ENCODE data around the gene LIPG.
"Not testable (repeated sequence)": the region's sequence is repeated elsewhere in the genome, so short reads cannot be mapped to it uniquely, and the experiment has no call there.

The LIPG gene

DNA sequence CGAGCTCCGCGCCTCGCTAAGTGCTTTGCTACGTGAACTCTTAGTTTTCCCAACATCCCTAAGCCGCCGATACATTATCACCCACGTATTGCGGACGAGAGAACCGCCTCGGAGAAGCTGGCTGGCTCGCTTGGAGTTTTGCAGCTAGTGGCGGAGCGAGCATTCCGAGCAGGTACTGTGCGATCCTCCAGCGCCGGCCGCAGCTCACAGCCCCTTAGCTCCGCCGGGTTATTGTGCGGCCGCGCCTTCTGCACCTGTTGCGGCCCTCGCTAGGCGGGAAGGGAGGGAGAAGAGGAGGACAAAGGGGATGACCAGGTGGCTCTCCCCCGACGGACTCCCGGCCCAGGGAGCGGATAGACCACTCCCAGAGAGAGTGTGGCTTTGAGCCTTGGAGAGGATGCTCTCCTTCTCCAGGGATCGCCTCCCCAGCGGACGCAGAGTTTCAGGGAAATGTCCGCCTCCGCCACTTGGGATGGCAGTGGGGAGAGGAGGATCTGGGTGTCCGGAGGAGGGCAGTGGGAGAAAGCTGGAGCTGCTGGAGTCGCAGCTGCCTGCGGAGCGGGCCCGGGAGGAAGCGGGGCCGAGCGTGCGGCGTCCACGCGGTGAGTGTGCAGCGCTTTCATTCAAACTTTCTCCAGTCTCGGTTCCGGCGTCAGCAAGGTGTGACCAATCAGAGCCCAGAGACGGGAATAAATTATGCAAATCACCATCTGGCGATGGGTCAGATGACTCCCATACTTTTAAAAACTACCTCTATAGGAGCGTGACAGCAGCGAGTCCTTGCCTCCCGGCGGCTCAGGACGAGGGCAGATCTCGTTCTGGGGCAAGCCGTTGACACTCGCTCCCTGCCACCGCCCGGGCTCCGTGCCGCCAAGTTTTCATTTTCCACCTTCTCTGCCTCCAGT lies at the start of gene LIPG:
Gene LIPG, plus strand, starts transcription at position 769 of the 905 bp plus-strand sequence. CDS start 252 bp downstream, outside the sequence.
- no peak for DNase-seq (ENCODE audit: low read depth in 2 of 2)

DNA sequence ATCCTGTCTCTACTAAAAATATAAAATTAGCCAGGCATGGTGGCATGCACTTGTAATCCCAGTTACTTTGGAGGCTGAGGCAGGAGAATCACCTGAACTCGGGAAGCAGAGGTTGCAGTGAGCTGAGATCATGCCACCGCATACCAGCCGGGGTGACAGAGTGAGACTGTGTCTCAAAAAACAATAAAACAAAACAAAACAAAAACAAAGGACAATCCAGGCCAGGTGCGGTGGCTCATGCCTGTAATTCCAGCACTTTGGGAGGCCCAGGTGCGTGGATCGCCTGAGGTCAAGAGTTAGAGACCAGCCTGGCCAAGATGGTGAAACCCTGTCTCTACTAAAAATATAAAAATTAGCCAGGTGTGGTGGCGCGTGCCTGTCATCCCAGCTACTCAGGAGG lies 49.0 kb upstream of the LIPG start:
- DNase-seq (ENCODE audit: low read depth in 2 of 2) = not testable (repeated sequence)

- no peak for DNase-seq (ENCODE audit: low read depth in 2 of 2)
Measured at GRCh38 chr18:49514577-49514976, 47.3 kb upstream of the LIPG start.

DNA sequence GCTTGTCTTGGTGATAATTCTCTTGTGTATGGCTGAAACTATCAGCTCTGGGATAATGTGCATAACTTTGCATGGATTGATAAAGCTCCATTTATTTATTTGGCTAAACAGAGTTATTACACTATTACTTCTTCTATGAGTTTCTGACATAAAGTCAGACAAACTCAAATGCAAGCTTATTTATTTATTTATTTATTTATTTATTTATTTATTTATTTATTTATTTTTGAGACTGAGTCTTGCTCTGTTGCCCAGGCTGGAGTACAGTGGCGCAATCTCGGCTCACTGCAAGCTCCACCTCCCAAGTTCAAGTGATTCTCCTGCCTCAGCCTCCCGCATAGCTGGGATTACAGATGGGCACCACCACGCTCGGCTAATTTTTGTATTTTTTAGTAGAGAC lies 46.9 kb upstream of the LIPG start:
- DNase-seq (ENCODE audit: low read depth in 2 of 2) = not testable (repeated sequence)

GRCh38 chr18:49515516-49515915 lies 46.3 kb upstream of the LIPG start:
- no peak for DNase-seq (ENCODE audit: low read depth in 2 of 2)

DNA sequence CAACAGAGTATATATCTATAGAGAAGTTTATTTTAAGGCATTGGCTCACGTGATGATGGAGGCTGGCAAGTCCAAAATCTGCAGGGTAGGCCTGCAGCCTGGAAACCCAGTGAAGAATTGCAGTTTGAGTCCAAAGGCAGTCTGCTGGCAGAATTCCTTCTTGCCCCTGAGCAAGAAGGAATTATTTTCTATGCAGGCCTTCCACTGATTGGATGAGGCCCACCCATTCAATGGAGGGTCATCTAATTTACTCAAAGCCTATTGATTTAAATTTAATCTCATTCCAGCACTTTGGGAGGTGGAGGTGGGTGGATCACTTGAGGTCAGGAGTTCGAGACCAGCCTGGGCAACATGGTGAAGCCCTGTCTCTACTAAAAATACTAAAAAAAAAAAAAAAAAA lies 44.4 kb upstream of the LIPG start:
- no peak for DNase-seq (ENCODE audit: low read depth in 2 of 2)

DNA sequence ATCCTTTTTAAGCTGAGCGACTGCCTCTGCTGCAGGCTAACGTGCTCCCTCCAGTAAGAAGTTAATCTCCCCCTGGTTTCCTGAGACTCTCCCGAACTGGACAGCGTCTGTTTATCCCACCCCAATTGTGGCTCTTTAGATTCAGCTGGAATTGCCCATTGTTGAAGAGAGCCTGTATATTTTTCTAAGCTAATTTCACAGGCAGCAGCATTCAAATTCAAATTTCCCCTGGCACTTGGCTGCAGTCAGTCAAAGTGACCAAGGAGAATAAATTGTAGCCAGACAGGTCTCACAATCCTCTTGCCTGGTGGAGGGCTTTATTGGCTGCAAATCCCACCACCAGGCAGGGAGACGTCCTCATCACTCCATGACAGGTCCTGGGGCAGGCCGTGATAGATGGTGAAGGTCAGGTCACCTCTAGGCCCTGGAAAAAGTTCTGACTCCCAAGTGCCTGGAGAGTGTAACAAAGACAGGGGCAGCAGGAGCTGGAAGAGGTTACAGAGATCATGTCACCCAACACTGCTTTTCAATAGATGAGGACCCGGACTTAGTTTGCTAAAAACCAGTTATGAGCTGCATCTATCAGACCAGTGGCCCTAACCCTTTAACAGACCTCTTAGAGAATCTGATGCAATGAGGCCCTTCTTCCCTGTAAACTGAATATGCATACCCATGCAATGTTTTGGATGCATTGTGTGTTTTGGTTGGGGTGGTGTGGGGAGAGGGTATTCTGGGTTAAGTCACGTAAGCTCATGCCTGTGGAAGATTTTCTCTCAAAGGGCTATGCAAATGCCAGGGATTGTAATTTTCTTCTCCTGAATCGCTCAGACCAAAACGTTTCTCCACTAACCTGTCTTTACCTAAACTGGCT lies 42.5 kb upstream of the LIPG start:
- no peak for DNase-seq (ENCODE audit: low read depth in 2 of 2)

- no peak for DNase-seq (ENCODE audit: low read depth in 2 of 2)
Measured at GRCh38 chr18:49520661-49521145, 41.2 kb upstream of the LIPG start.

DNA sequence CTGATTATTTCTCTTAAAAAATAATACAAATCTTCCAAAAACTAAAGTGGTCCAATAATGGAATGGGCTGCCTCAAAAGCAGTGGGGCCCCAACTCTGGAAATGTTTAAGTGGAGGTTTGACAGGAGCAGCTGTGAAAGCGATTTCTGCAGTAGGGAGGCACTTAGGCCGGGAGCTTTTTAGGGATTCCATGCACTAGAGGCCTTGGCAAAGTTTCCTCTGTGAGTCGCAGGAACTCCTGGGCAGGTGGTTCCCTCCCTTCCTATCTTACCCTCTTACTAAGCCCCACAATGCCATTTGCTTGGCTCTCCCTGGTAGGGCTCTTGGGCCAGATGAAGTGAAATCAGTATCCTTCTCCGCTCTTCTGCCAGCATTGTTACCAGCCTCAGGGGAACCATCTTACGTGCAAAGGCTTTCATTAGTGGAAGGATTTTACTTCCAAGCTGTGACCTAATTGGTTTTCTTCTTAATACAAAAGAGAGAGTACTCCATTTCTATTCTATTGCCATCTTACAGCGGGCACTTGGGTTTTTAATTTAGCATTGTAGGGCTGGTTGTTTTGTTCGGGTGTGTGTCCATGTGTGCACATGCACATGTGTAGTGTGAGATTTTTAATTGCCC lies 40.5 kb upstream of the LIPG start:
- DNase-seq (ENCODE audit: low read depth in 2 of 2) = no peak

- DNase-seq (ENCODE audit: low read depth in 2 of 2) = not testable (repeated sequence)
Measured at GRCh38 chr18:49523580-49524093, 38.2 kb upstream of the LIPG start.

GRCh38 chr18:49524349-49524748 lies 37.5 kb upstream of the LIPG start:
- no peak for DNase-seq (ENCODE audit: low read depth in 2 of 2)

- DNase-seq (ENCODE audit: low read depth in 2 of 2) = no peak
Measured at GRCh38 chr18:49524951-49525350, 36.9 kb upstream of the LIPG start.

DNA sequence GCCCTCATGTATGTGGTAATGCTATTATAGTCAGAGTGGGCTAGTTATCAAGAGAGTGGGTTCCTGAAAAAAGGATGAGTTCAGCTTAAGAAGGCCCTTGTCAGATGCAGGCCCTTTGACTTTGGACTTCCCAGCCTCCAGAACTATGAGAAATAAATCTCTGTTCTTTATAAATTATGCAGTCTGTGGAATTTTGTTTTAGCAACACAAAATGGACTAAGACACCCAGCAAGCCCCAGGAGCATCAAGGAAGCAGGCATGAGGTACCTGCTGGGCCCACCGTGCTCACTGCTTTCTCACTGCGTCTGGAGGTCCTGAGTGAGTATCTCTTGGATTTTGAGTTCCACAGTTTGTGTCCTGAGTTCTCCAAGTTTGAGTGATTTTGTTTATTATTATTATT lies 35.9 kb upstream of the LIPG start:
- DNase-seq (ENCODE audit: low read depth in 2 of 2) = no peak

DNA sequence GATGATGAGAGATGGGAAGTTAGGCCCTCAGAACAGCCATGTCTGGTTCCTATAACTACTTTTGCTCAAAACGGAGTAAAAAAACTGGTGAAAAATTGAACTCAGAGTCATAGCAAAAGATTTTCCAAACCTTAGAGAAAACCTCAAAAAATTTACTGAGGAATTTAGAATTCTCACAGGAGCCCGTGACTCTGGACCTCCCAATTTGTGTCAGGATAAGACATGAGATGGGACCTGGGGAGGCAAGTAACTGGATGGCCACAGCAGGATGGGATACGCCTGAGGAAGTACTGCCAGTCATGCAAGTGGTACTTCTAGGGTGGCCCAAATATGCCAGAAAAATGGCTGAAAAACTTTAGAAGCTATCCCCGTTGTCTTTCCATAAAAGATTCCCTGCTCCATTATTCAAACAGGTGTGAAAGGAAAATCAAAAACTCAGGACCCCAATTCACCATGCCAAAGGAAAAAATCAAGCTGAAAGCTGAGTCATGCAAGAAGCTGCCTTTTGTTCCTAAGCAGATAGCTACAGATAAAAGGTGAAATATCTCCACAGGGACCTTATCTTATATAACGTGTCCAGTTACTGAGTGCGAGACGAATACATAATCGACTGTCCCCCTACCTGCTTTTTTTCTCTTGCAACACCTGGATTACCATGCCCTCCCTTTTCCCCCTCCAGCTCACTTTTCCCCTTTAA lies 34.1 kb upstream of the LIPG start:
- no peak for DNase-seq (ENCODE audit: low read depth in 2 of 2)

GRCh38 chr18:49529596-49529995 lies 32.3 kb upstream of the LIPG start:
- no peak for DNase-seq (ENCODE audit: low read depth in 2 of 2)

- DNase-seq (ENCODE audit: low read depth in 2 of 2) = no peak
Measured at GRCh38 chr18:49531678-49532153, 30.1 kb upstream of the LIPG start.

DNA sequence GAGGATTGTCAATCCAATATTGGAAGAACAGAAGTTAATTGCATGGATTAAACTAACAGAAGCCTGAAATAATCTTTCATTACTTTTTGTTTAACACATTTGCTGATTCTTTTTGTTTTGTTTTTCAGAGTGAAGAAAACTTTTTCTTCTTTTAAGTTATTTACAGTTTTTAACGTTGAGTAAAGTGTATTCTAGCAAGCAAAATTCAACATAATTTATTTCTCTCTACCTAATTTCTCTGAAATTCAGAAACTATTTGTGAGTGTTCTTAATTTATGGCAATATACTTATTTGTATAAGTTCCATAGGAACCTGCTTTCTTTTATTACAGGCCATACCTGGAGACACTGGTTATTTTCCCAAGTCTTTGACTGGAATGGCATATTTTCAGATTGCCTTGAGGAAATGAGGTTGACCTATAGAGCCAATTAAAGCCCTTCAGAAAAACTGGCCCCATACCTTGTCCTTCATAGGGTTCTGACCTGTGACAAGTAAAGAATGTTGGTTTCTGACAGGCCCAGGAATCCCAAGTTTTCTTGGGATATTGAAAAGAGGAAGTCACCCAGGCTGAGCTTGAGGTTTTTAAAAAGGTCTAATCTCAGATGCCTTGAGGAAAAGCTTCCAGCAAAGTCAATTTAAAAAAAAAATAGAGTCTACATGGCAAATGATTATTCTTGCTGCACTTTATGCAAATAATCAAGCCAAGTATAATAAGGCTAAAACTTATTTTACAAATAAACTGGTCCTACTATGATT lies 26.8 kb upstream of the LIPG start:
- no peak for DNase-seq (ENCODE audit: low read depth in 2 of 2)

DNA sequence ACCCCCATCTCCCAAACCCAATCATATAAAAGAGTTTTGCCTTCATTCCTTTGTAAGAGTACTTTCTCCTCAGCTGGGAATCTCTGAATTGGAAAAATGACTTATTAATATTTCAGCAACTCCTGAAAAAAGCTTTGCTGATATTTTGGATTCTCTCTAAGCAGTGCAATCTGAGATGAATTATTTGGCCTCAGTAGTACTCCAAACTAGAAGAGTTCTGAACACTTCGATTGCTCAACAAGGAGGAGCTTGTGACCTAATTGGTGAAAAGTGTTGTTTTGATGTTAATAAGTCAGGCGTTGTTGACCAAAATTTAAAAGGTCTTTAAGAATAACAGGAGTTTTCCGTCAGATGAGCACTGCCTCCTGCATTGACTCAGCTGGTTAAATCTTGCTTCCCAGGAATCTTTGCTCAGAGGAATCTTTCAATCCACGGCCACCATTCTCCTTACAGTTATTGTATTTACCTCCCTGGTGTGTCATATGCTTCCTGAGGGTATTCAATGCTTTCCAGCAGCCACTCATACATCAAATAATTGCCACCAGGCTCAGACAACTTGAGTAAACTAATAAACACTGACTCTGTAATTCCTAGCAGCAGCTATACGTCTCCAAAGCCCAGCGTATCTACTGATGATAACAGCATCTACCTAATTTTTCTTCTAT lies 24.5 kb upstream of the LIPG start:
- DNase-seq (ENCODE audit: low read depth in 2 of 2) = no peak

GRCh38 chr18:49544362-49544761 lies 17.5 kb upstream of the LIPG start:
- DNase-seq (ENCODE audit: low read depth in 2 of 2) = no peak

GRCh38 chr18:49546278-49546677 lies 15.6 kb upstream of the LIPG start:
- no peak for DNase-seq (ENCODE audit: low read depth in 2 of 2)

Measured in stimulated activated CD4-positive, alpha-beta T cell treated with anti-CD3 and anti-CD28 coated beads, Interleukin-1b, Interleukin-23, amount 100 ng/mL, for 1 hour (primary cell).